ENCODE results near the gene SNORC.
"Not testable (repeated sequence)": the region's sequence is repeated elsewhere in the genome, so short reads cannot be mapped to it uniquely, and the experiment has no call there.

Gene SNORC

DNA sequence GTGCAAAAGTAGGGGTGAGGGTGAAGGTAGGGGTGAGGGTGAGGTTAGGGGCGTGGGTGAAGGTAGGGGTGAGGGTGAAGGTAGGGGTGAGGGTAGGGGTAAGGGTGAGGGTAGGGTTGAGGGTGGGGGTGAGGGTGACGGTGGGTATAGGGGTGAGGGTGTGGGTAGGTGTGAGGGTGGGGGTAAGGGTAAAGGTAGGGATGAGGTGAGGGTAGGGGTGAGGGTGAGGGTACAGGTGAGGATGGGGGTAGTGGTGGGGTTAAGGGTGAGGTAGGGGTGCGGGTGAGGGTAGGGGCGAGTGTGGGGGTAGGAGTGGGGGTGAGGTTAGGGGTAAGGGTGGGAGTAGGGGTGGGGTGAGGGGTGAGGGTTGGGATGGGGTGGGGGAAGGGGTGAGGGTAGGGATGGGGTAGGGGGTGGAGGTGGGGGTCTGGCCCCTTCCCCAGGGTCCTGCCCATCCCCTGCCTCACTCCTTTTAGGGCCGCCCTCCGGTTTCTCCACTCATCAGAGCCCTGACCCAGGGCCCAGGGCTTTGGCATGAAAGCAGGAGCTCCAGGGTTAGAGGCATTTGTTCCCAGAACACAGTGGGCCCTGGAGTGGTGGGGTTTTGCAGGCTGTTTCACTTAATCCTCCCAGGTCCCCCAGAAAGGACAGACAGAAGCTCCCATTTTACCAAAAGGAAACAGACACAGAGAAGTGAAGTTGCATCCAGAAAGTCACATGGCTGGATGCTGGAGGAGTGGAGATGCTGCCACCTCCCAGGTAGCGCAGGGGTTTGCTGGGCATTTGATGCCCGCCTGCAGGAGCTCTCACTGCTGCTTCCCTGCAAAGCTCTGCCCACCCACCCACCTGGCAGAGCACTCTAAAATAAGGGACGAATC, 26.9 kb downstream of the SNORC start:
- no peak for DNase-seq

GRCh38 chr2:232897598-232898408, 27.7 kb downstream of the SNORC start:
- no peak for DNase-seq

DNA sequence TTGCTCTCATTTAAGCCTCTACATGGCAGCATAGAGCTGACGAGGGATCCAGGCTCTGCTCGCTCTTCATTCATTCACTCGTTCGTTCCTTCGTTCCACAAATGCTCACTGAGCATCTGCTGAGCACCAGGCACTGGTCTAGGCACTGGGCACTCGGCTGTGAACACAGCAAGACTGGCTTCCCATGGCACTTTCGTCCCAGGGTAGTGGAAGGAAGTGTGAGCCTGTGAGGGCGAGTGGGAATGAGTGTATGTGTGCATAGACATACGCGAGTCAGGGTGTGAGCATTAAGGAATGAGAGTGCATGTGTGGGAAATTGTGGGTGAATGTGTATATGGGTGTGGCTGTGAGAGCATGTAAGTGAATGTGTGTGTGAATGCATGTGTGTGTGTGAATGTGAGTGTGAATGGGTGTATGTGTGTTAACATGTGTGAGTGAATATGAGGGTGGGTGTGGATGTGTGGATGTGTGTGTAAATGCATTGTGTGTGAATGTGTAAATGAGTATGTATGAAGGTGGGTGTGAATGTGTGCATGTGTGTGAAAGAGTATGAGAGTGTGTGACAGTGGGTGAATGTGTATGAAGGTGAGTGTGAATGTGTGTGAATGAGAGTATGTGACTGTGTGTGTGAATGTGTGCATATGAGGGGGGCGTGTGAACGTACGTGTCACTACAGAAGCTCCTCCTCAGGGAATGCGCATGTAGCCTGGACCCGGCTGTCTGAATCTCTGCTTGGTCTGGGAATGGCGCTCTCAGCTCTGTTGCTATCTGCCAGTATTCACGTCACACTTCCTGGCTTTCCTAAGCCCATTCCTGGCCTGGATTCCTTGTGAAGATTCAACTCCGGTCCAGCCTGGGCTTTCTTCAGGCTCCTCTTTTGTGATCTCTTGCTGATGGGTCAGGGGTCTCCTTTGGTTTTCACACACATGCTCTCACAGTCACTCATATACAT, 28.8 kb downstream of the SNORC start:
- no peak for DNase-seq

DNA sequence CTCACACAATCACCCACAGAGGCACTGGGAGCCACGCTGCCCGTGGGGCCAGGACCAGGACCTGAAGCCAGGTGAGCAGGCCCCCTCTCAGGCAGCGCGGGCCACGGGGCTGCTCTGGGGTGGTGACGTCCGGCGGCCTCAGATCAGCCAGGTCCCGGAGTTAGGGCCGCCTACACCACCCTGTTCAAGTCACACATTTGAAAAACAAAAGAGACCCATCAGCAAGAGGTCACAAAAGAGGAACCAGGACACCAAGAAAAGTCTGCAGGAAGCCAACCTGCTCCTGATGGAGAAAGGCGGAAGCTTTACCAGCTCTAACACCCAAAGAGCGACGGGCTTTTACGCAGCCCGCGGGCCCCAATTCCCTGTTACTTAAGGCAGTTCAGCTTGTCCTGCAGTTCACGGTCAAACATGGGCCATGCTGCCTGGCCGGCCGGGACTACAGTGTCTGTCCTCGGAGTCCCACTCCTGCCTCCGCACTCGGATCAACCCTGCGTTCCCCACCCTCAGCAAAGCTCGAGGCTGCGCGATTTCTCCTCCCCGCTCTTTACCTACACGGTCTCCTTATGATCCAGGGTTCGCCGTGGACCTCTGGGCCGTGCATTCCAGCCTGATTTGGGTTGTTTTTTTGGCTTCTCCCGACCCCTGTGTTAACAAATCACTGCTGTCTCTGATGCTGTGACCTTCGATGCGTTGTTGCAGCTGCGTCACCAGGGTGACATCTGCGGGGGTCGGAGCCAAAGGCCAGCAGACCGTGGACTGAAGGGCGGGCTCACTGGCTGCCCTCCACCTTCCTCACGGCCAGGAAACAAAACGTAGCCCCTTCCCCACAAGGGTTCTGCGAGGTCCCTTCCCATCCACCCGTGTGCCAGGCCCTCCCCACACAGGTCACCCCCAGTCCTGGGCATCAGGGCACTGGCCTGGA, 31.0 kb downstream of the SNORC start:
- DNase-seq: no peak

DNA sequence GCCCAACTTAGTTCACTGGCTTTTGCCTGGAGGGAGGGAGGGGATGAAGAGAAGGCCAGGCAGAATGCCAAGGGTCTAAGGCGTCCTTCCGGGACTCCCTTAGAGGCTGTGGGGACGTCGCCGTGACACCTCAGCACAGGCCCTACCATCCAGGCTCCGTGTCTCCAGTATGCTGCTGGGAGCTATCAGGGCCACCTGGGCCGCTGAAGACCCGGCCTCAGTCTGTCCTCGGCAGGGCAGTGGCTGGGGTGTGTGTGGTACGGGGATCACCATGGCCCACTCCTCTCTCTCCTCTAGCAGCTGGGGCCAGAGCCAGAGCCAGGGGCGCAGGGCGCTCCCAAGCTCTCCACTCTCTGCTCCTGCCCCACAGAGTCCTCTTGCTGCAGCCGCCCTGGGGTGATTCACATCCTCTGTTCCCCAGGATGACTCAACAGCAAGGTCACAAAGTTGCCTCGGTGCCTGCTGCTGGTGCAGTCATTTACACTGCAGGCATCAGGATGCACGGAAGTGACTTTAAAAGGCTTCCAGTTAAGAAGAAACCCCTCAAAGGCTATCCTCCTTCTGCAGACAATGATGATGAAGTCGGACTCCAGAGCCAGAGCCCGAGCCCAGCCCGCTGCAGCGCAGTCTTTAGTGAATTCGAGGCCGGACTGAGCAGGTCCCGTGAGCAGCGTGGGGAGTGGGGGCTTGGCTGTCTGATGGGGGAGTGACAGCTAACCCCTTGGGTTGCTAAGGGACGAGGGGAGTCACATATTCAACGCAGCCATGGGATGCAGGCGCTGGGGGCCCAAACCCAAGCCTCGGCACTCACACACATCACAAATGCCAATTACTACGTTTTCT, 31.9 kb downstream of the SNORC start:
- no peak for DNase-seq

- no peak for DNase-seq
These were observed 33.9 kb downstream of the SNORC start for GRCh38 chr2:232903989-232904388.

DNA sequence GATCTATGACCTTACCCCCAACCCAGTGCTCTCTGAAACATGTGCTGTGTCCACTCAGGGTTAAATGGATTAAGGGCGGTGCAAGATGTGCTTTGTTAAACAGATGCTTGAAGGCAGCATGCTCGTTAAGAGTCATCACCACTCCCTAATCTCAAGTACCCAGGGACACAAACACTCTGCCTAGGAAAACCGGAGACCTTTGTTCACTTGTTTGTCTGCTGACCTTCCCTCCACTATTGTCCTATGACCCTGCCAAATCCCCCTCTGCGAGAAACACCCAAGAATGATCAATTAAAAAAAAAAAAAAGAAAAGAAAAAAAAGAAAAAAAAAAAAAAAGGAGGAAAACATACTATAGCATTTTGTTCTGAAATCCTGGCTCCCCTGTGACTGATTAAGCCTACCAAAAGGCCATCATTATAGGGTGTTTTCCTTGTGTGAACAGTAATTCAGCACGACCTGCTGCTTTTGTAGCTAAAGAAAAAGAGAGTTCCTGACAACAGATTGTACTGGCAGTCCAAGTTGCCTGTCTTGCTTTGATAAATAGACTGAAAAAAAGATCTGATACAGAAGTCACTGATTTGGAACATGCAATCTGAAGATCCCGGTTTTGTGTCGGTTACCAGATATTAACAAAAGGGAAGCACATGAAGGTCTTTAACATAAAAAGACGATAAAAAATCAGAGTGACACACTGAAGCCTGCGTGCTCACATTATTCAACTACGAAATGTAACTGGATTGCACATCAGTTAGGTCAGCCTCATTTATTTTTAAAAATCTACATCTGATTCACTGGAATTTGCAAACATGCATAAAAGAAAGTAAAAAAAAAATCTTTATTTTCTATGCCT, 37.0 kb downstream of the SNORC start:
- not testable (repeated sequence) for DNase-seq

GRCh38 chr2:232907718-232908085, 37.6 kb downstream of the SNORC start:
- not testable (repeated sequence) for DNase-seq

GRCh38 chr2:232908695-232909094, 38.6 kb downstream of the SNORC start:
- DNase-seq: no peak

- no peak for DNase-seq
These were observed 40.3 kb downstream of the SNORC start for GRCh38 chr2:232910376-232910775.

- no peak for DNase-seq
These were observed 41.7 kb downstream of the SNORC start for GRCh38 chr2:232911712-232912277.

DNA sequence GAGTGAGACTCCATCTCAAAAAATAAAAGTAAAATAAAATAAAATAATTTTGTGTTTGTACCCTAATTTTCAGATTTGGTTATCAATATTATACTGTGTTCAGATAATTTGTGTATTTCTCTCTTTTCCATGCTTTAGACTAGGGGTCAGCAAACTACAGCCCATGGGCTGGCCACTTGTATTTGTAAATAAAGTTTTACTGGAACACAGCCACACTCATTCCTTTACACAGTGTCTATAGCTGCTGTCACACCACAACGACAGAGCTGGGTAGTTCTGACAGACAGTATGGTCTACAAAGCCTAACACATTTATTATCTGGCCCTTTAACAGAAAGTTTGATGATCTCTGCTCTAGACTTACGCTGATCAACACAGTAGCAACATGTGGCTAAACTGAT, 43.8 kb downstream of the SNORC start:
- no peak for DNase-seq

- DNase-seq: no peak
These were observed 49.1 kb downstream of the SNORC start for GRCh38 chr2:232919141-232919540.

- no peak for DNase-seq
These were observed 50.0 kb downstream of the SNORC start for GRCh38 chr2:232920055-232920454.

DNA sequence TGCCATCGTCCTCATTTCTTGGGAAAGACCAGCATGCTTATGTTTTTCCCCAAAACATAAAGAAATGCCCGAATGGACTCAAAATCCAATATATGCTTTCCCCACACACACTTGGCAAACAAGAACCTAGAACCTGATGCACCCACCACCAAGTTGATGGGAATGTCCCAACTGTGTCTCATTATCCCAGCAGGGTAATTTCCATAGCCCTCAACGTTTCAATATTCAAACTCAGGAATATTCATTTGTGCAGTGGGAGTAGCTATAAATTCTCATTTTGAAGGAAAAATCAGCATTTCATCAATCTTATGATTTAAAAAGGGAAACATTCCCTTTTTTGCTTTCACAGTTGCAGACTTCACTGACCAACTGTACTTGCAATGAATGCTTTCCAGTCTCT, 50.7 kb downstream of the SNORC start:
- DNase-seq: no peak

GRCh38 chr2:232924433-232924832, 54.4 kb downstream of the SNORC start:
- no peak for DNase-seq

GRCh38 chr2:232925153-232925820, 55.2 kb downstream of the SNORC start:
- no peak for DNase-seq

DNA sequence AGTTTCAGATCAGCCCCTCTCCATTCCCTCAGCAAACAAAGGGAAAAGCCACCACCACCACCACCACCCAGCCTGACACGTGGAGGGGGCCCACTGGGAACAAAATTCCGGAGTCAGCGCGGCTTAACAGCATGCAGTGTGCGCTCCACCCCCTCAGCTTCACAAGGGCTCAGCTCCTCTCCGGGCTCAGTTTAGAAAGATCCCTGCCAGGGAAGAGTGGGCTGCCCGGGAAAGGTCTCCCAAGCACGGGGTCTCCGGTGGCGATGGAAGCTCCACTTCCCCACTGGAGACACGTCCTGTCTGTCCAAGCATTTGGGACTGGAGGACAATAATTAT, 55.7 kb downstream of the SNORC start:
- DNase-seq: no peak

GRCh38 chr2:232926431-232926939, 56.4 kb downstream of the SNORC start:
- no peak for DNase-seq
